ENCODE results near the gene PPDPF. TPM values are rescaled to one million over a fixed set of nuclear protein-coding genes. Genes with fewer than 3 reads are reported as not detected.
"Not testable (repeated sequence)": the region's sequence is repeated elsewhere in the genome, so short reads cannot be mapped to it uniquely, and the experiment has no call there.

PPDPF gene
- total RNA-seq, 1 donor from 2014 or later, result 99.3 TPM

DNA sequence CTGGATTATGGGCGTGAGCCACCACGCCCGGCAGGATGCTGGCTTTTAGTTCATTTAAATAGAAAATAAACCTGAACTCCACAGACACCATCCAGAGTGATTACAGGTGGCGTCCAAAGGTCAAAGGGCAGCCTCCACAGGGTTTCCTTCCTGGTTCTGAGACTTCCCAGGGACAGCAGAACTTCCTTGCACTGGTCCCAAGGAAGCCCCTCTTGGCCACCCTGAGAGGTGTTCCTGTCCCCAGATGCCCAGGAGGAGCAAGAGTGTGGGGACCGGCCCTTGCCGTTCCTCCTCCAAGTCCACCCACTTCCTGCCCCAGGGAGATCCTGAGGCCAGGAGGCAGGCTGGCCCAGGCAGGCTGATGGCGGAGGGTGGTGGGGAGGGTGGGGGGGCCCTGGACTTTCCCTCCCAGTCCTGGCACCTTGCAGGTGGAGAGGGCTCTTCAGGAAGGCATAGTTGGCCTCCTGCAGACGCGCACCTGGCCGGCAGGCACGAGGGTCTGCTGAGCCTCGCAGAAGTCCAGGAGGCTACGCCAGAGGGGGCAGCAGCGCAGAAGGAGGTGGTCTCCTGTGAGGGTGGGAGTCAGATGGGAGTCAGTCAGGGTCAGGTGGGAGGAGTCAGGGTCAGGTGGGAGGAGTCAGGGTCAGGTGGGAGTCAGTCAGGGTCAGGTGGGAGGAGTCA is 38.4 kb downstream of the PPDPF start:
- TF ChIP-seq, protein P1, sequence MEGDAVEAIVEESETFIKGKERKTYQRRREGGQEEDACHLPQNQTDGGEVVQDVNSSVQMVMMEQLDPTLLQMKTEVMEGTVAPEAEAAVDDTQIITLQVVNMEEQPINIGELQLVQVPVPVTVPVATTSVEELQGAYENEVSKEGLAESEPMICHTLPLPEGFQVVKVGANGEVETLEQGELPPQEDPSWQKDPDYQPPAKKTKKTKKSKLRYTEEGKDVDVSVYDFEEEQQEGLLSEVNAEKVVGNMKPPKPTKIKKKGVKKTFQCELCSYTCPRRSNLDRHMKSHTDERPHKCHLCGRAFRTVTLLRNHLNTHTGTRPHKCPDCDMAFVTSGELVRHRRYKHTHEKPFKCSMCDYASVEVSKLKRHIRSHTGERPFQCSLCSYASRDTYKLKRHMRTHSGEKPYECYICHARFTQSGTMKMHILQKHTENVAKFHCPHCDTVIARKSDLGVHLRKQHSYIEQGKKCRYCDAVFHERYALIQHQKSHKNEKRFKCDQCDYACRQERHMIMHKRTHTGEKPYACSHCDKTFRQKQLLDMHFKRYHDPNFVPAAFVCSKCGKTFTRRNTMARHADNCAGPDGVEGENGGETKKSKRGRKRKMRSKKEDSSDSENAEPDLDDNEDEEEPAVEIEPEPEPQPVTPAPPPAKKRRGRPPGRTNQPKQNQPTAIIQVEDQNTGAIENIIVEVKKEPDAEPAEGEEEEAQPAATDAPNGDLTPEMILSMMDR (conservative IDR thresholded peaks at IDR 0.05; ENCODE audit: low read depth, low read length), result no peak
- H3K4me3 ChIP-seq (ENCODE audit: low read depth, low read length), result no peak overlapping the region
- no peak for DNase-seq (ENCODE audit: low read depth)

- DNase-seq (ENCODE audit: low read depth); H3K4me3 ChIP-seq (ENCODE audit: low read depth, low read length): not testable (repeated sequence)
Observed at GRCh38 chr20:63559485-63560332, 39.1 kb downstream of the PPDPF start.

- no peak overlapping the region for H3K4me3 ChIP-seq (ENCODE audit: low read depth, low read length)
- DNase-seq (ENCODE audit: low read depth), result no peak
- TF ChIP-seq, protein P1 (conservative IDR thresholded peaks at IDR 0.05; ENCODE audit: low read depth, low read length), result no peak
Observed at GRCh38 chr20:63560333-63560805, 39.8 kb downstream of the PPDPF start.

- H3K4me3 ChIP-seq (ENCODE audit: low read depth, low read length), result no peak overlapping the region
- DNase-seq (ENCODE audit: low read depth), result no peak
- TF ChIP-seq, protein P1 (conservative IDR thresholded peaks at IDR 0.05; ENCODE audit: low read depth, low read length), result no peak
Observed at GRCh38 chr20:63560856-63561609, 40.5 kb downstream of the PPDPF start.

DNA sequence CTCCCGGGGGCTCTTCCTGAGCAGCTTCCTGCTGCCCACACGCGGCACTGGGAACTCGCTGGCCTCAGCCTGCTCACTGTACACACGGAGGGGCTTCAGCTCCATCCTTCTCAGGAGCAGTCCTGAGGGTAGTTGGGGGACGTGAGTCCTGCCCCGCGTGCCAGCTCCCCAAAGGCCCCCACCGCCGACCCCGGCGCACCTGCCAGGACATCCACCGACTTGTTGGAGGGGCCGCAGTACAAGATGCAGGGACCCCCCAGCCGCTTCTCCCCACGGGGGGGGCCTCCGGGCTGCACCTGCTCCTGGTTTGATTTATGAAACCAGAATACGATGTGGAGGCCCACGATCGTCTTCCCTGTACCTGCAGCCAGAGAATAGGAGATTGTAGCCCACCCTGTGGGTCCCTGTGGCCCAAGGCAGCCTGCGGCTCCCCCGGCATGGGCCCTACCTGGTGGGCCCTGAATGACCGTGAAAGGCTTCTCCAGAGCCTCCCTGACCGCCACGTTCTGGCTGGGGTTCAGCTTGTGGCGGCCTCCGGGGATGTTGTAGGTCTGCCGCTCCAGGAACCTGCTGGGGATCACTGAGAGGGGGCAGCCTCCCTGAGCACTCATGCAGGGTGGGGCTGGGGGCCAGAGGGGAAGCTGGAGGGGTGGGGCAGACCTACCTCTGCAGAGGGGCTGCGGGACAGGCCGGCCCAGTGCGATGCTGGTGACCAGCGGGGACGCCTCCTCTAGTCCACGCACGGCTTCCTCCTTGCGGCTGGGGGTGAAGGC is 41.2 kb downstream of the PPDPF start:
- no peak overlapping the region for H3K4me3 ChIP-seq (ENCODE audit: low read depth, low read length)
- DNase-seq (ENCODE audit: low read depth), result no peak
- TF ChIP-seq, protein P1 (conservative IDR thresholded peaks at IDR 0.05; ENCODE audit: low read depth, low read length), result no peak

DNA sequence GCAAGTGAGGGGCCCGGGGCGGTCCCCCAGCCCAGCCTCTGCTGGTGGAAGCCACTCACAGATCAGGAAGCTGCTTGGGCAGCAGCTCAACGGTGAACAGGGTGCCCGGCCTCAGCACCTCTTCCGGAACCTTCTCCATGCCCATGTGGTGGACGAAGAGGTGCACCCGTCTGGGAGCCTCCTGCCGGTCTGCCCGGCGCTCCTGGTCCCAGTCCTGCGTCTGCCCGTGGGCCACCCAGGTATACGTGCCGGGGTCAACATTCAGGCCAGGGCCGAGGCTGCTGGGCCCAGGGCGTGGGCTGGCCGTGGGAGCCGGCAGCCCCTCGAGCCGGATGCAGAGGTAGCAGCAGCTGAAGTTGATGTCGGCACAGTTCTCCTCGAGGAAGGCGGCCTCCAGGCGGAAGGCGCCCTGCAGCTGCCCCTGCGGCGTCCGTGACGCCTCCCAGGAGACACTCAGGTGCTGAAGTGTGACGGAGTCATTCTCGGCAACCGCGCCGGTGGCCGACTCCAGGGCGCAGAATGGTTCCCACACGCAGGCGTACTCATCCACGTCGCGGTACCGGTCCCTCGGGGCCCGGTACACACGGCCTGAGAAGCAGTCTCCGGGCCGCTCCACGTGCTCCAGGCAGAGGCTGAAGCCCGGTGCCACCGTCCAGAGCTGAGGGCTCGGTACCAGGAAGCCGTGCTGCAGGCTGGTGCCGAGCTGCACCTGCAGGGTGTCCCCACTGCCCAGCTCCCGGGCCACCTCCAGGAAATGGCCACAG is 42.1 kb downstream of the PPDPF start:
- no peak overlapping the region for H3K4me3 ChIP-seq (ENCODE audit: low read depth, low read length)
- DNase-seq (ENCODE audit: low read depth), result no peak
- TF ChIP-seq, protein P1 (conservative IDR thresholded peaks at IDR 0.05; ENCODE audit: low read depth, low read length), result no peak

Measured in epithelial cell of proximal tubule (primary cell).